ENCODE data around the gene GRAMD1A. TPM values are rescaled to one million over a fixed set of nuclear protein-coding genes. Genes with fewer than 3 reads are reported as not detected.
"Not testable (repeated sequence)": the region's sequence is repeated elsewhere in the genome, so short reads cannot be mapped to it uniquely, and the experiment has no call there.

The GRAMD1A gene
- total RNA-seq, 2 donors from 2014 or later, result 17.1 to 32.3 TPM

GRCh38 chr19:35040826-35041547 is 40.9 kb downstream of the GRAMD1A start:
- DNase-seq (peak; percentile 77 to 84), ATAC-seq (peak; percentile 81)
- intact Hi-C loops (cut with DNase I, micrococcal nuclease), result no loop called here

DNA sequence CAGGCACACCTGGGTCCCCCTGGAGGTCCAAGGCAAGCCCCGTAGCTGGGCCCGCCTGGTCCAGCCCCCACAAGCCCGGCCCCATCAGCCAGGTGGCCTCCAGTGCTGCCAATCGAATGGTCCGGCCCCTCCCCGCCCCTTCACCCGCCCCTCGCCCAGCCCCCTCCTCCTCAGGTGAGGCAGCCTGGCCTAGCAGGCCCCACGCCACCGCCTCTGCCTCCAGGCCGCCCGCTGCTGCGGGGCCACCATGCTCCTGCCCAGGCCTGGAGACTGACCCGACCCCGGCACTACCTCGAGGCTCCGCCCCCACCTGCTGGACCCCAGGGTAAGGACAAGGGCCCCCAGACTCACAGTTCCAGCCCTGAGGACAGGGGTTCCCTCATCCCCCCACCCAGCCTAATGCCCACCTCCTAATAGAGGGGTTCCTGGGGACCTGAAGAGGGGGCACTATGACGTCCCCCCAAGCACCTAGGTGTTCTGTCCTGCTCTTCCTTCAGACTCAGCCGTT is 41.5 kb downstream of the GRAMD1A start, which contains the start of gene HPN:
Gene HPN, plus strand, starts transcription at position 174 of the 508 bp plus-strand sequence. CDS start 786 bp downstream, outside the sequence.
- DNase-seq (no peak), ATAC-seq (no peak)
- intact Hi-C loops (cut with DNase I, micrococcal nuclease), result no loop called here

DNA sequence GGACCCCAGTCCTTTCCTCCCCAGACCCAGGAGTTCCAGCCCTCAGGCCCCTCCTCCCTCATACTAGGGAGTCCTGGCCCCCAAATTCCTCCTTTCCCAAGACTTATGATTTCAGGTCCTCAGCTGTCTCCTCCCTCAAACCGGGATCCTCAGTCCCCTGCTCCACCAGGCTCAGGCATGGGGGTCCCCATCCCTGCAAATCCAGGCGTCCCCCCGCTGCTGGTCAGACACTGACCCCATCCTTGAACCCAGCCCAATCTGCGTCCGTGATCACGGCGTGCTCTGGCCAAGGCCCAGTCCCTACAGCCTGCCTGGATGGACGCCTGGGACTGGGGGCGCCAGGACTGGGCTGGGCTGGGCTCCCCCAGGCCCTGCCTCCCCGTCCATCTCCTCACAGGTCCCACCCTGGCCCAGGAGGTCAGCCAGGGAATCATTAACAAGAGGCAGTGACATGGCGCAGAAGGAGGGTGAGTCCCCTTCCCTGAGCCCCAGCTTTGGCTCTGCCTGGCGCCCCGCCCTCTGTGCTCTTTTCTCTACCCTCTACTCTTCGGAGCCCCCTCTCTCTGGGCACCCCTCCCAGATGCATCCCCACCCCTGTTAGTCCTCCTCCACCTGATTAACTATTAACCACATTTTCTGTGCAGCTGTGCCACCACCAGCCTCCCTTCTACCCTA is 42.1 kb downstream of the GRAMD1A start:
- intact Hi-C loops (cut with DNase I, micrococcal nuclease), result no loop called here
- ATAC-seq (no peak), DNase-seq (no peak)

- intact Hi-C loops (cut with DNase I, micrococcal nuclease), result no loop called here
- ATAC-seq (no peak), DNase-seq (no peak)
Measured at GRCh38 chr19:35042954-35043604, 43.0 kb downstream of the GRAMD1A start.

GRCh38 chr19:35043906-35044305 is 43.8 kb downstream of the GRAMD1A start:
- DNase-seq (no peak), ATAC-seq (no peak)
- intact Hi-C loops (cut with DNase I, micrococcal nuclease), result no loop called here

DNA sequence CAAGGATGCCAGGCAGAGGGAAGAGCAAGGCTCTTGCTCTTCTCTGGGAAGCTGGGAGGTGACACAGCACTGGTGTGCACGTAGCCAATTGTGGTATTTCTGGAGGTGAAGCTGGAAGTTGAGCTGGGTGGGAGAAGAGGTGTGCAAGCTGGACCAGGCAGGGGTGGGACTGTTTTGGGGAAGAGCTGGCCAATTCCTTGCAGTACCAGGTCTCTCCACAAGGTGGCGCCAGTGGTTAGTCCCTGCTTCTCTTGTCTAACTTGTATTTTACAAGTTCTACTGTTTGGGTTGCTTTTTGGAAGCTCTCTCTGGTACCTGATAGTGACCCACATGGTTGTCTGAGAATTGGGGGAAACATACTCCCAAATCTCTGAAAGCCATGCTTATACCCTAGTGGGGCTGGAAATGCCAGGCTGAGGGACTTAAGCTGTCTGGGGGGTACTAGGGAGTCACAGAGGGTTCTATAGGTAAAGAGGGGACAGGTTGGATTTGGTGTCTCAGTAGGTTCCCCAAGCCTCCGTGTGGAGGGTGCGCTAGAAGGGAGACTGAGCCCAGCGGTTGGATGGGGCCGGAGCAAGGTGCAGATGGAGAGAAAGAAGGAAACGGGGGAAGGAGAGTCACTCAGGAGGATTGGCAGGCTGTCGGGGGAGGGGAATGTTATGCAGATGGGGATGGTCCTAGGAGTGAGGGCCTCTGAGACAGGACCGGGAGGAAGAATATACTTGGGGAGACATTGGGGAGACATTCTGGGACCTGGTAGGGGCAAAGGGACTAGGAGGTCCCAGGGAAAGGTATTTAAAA is 44.4 kb downstream of the GRAMD1A start:
- DNase-seq, result peak in 1 of 2 donors; percentile 58
- intact Hi-C loops (cut with DNase I, micrococcal nuclease), result no loop called here

GRCh38 chr19:35045667-35046300 is 45.7 kb downstream of the GRAMD1A start:
- ATAC-seq (no peak), DNase-seq (no peak)
- intact Hi-C loops (cut with DNase I, micrococcal nuclease), result no loop called here

More for the DNA sequence above, 44.4 kb downstream of the GRAMD1A start:
- ATAC-seq, result no peak

- ATAC-seq (no peak), DNase-seq (no peak)
- intact Hi-C loops (cut with DNase I, micrococcal nuclease), result no loop called here
Measured at GRCh38 chr19:35046461-35046860, 46.3 kb downstream of the GRAMD1A start.

DNA sequence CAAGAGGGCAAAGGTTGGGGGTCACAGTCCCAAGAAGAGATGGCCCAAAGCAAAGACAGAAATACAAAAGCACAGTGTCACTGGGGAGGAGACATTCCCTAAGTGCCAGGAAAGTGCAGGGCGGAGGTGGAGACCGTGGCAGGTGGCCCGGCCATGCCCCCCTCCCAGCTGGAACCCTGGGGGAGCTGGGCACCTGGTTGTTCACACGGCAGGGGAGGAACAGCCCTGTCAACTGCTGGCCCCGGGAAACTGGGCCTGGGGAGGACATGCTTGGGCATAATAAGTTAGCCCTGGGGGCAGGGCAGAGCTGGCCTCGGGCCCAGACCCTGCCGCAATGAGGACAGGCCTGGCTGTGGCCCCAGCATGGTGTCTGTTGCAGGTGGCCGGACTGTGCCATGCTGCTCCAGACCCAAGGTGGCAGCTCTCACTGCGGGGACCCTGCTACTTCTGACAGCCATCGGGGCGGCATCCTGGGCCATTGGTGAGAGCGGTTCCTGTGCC is 48.8 kb downstream of the GRAMD1A start:
- DNase-seq, result no peak
- no peak for ATAC-seq
- intact Hi-C loops (cut with DNase I, micrococcal nuclease), result no loop called here

DNA sequence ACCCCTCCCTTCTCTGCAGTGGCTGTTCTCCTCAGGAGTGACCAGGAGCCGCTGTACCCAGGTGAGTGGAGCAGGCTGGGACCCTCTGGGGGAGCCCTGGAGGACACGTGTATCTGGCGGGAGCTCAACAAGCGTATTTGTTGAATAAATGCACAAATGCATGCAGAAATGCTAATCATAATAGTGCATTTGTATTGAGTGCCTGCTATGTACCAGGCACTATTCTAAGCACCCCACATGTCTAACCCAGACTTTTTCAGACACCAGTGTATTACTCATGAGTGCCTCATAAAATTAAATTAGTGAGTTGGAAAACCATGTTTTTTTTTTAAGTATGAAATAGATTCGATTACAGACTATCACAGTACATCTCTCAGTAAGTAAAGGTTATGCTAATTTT is 49.3 kb downstream of the GRAMD1A start:
- intact Hi-C loops (cut with DNase I, micrococcal nuclease), result no loop called here
- DNase-seq (no peak), ATAC-seq (no peak)

DNA sequence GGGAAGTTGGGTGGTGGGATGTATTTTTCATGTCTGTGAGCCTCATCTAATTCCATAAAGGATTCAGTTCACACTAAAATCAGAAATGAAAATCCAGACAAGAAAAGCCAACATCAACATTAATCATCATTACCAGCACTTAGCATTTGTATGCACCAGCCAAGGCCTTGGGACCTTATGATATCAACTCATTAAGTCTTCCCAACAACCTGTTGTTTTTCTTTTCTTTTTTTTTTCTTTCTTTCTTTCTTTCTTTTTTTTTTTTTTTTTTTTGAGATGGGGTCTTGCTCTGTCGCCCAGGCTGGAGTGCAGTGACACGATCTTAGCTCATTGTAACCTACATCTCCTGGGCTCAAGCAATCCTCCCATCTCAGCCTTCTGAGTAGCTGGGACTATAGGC is 50.5 kb downstream of the GRAMD1A start:
- intact Hi-C loops (cut with DNase I, micrococcal nuclease); ATAC-seq; DNase-seq: not testable (repeated sequence)

- DNase-seq; ATAC-seq; intact Hi-C loops (cut with DNase I, micrococcal nuclease): not testable (repeated sequence)
Measured at GRCh38 chr19:35051268-35051667, 51.1 kb downstream of the GRAMD1A start.

GRCh38 chr19:35051796-35052195 is 51.7 kb downstream of the GRAMD1A start:
- intact Hi-C loops (cut with DNase I, micrococcal nuclease), result no loop called here
- no peak for DNase-seq
- no peak for ATAC-seq

GRCh38 chr19:35052599-35053190 is 52.6 kb downstream of the GRAMD1A start:
- ATAC-seq (no peak), DNase-seq (no peak)

DNA sequence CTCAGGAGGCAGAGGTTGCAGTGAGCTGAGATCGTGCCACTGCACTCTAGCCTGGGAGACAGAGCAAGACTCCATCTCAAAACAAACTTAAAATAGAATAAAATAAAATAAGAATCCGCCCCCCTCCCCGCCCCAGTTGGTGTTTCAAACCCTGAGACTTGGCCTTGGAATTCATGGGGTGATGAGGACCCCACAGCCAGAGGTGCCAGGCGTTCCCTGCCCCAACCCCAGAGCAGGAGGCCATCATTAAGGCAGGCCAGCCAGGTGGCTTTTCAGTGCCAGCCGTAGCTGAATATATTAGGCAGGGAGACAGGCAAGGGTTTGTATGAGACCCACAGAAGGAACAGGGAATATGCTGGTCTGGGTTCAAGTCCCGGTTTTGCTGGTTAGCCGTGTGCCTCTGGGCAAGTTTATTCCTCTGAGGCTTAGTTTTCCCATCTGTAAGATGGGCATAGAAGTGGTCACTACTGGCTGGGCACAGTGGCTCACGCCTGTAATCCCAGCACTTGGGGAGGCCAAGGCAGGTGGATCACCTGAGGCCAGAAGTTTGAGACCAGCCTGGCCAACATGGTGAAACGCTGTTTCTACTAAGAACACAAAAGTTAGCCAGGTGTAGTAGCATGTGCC is 53.7 kb downstream of the GRAMD1A start:
- intact Hi-C loops (cut with DNase I, micrococcal nuclease), result no loop called here
- ATAC-seq (no peak), DNase-seq (no peak)

More at GRCh38 chr19:35052599-35053190, 52.6 kb downstream of the GRAMD1A start:
- intact Hi-C loops (cut with DNase I, micrococcal nuclease), result no loop called here

- intact Hi-C loops (cut with DNase I, micrococcal nuclease), result no loop called here
- DNase-seq, result no peak
- no peak for ATAC-seq
Measured at GRCh38 chr19:35054626-35055025, 54.5 kb downstream of the GRAMD1A start.

- peak; percentile 58 for ATAC-seq
- no peak for DNase-seq
- intact Hi-C loops (cut with DNase I, micrococcal nuclease), result no loop called here
Measured at GRCh38 chr19:35055715-35056179, 55.6 kb downstream of the GRAMD1A start.

All from left colon (tissue), 2 donors.